ENCODE data around the gene LRRN2.

Gene LRRN2

DNA sequence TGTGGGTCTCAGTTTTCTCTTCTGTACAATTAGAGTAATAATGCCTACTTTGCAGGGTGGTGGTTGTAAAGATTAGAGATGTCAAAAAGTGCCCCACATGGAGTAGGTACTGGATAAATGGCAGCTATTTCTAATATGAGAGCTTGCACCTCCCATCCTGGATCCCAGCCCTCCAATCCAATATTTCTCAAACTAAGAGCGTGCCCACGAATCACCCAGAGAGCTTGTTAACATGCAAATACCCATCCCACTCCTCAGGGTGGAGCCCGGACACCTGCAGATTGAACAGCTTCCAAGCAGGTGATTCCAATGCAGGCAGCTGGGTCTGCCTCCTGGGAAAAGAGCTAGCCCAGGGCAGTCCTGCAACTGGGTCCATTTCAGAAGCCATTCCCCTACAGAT, 33.0 kb downstream of the LRRN2 start:
- Mint-ChIP-seq H3K4me1 (ENCODE audit: low read depth in 2 of 2) (no peaks in the 10 kb centered on the region), H3K9me3 (no peaks in the 10 kb centered on the region), H3K27me3 (peaks cover 37 to 69% of the 10 kb centered on the region in 2 donors), H3K4me3 (no peak overlapping the region), H3K36me3 (ENCODE audit: insufficient read depth) (no peaks in the 10 kb centered on the region), H3K27ac (no peak overlapping the region)
- ATAC-seq (replicated peaks) (no peak), DNase-seq (no peak)

DNA sequence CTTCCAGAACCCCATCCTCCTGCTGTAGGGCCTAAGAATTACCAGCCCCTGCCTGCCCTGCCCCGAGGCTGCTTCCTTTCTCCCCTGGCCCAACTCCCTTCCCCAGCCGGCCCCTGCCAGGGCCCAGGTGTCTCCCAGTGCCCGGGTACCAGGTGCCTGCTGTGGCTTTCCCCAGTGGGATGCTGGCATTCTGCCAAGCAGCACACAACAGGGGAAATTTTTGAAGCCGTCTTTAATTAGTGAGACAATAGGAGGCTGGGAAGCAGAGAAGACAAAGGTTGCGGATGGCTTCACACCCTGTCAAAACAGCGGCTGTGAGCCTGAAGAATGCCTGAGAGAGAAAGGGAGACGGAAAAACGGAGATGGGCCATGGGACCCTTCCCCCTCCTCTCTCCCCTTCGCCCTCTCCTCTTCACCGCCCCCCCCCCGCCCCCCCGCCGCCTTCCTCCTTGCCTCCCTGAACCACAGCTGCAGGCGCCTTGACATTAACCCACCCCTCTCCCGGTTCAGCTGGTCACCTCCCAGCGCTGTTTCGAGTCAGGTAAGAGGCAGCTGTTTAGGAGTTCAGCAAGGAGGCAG, 33.6 kb downstream of the LRRN2 start:
- H3K4me3 Mint-ChIP-seq, result no peak overlapping the region
- no peaks in the 10 kb centered on the region for H3K36me3 Mint-ChIP-seq (ENCODE audit: insufficient read depth)
- H3K4me1 Mint-ChIP-seq (ENCODE audit: low read depth in 2 of 2), result peaks cover 0 to 2% of the 10 kb centered on the region in 2 donors
- ATAC-seq (replicated peaks) (no peak), DNase-seq (no peak)
- H3K27me3 Mint-ChIP-seq, result peaks cover 37 to 69% of the 10 kb centered on the region in 2 donors
- no peaks in the 10 kb centered on the region for H3K9me3 Mint-ChIP-seq
- no peak overlapping the region for H3K27ac Mint-ChIP-seq

DNA sequence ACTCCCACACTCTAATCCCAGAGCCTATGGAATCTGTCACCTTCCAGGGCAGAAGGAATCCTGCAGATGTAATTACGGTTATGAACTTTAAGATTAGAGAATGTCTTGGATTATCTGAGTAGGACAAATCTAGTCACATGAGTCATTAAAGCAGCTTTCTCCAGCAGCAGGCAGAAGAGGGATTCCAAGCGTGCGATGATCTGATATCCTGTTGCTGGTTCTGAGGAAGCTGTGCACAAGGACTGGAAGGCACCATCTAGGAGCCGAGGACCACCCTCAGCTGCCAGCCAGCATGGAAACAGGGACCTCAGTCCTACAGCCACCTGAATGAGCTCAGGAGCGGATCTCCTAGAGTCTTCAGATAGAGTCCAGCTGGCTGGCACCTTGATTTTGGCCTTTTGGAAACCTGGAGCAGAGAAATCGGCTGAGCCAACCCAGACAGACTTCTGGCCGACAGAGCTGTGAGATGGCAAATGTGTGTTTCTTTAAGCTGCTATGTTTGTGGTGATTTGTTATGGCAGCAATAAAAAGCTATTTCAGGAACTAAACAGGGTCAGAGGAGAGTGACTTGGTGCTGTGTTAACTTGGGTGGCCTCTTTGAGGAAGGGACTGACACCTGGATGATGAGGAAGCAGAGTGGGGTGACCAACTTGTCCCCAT, 34.5 kb downstream of the LRRN2 start:
- Mint-ChIP-seq H3K4me3 (no peak overlapping the region), H3K9me3 (no peaks in the 10 kb centered on the region), H3K27me3 (peaks cover 33 to 70% of the 10 kb centered on the region in 2 donors), H3K4me1 (ENCODE audit: low read depth in 2 of 2) (peaks cover 0 to 2% of the 10 kb centered on the region in 2 donors), H3K36me3 (ENCODE audit: insufficient read depth) (no peaks in the 10 kb centered on the region), H3K27ac (no peak overlapping the region)
- ATAC-seq (replicated peaks) (no peak), DNase-seq (no peak)

DNA sequence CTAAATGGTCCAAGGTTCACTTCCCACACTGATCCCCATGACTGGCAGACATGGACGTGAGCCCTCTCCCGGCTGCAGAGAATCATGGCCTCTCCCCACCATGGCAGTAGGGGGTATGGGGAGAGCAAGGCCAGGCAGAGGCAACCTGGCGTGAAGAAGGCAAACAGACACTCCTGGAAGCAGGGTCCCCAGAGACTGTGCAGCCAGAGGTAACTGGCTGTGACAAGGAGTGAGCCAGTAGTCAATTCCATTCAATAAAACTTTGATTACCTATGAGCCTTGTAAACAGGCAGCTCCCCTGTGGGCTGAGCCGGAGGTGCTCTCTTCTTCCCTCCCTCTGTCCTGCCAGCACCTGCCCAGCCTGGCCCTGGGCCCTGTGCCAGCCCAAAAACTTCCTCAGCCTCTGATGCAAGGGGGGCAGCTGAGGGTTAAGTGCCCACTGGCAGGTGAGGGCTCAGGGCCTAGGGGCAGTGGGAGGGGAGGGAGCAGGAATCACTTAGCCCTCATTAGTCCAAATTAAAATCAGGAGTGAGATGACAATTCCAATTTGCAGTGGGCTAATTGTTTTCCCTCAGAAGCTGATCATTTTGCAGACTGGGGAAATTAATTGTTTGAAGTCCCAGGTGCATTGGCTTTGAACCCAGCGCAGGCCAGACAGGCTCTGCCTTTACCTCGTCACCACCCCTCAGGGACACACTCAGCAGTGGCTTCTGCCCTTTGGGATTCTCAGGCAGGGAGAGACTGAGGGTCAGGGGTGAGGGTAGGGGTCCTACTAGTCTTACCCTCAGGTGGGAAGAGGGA, 35.6 kb downstream of the LRRN2 start:
- DNase-seq (no peak), ATAC-seq (replicated peaks) (no peak)
- H3K4me3 Mint-ChIP-seq, result no peak overlapping the region
- H3K27me3 Mint-ChIP-seq, result peaks cover 28 to 71% of the 10 kb centered on the region in 2 donors
- no peak overlapping the region for H3K27ac Mint-ChIP-seq
- no peaks in the 10 kb centered on the region for H3K9me3 Mint-ChIP-seq
- peaks cover 0 to 2% of the 10 kb centered on the region in 2 donors for H3K4me1 Mint-ChIP-seq (ENCODE audit: low read depth in 2 of 2)
- no peaks in the 10 kb centered on the region for H3K36me3 Mint-ChIP-seq (ENCODE audit: insufficient read depth)

DNA sequence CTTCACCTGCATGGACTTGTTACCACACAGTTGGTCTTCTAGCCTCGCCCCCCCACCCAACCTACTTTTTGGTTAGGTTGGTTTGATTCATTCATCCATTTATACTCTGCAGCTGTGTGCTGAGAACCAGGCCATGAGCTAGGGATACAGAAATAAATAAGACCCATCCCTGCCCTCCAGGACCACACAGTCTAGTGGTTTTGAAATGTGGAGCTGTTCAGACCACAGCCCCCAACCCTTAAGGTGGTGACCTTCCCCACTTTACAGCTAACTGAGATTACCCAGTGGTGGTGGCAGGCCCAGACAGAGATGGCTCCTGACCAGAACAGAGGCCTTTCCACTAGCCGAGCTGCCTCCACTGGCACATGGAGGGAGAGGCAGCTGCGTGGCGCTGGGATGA, 37.0 kb downstream of the LRRN2 start:
- Mint-ChIP-seq H3K36me3 (ENCODE audit: insufficient read depth) (no peaks in the 10 kb centered on the region), H3K27me3 (peaks cover 31 to 75% of the 10 kb centered on the region in 2 donors), H3K4me3 (no peak overlapping the region), H3K9me3 (no peaks in the 10 kb centered on the region), H3K27ac (no peak overlapping the region), H3K4me1 (ENCODE audit: low read depth in 2 of 2) (peaks cover 0 to 2% of the 10 kb centered on the region in 2 donors)
- DNase-seq (no peak), ATAC-seq (replicated peaks) (no peak)

DNA sequence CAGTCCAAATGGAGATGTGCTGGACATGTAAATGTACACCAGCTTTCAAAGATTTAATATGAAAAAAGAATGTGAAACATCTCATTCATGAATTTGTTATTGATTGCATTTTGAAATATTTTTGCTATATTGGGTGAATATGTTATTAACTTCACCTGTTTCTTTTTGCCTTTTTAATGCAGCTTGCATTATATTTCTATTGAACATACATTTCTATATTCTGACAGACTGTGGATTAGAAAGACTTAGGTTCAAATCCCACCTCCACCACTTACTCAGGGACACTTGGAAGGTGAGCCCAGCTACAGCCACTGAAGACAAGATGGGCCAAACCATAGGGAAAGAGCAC, 37.8 kb downstream of the LRRN2 start:
- Mint-ChIP-seq H3K36me3 (ENCODE audit: insufficient read depth) (no peaks in the 10 kb centered on the region), H3K4me3 (no peak overlapping the region), H3K9me3 (no peaks in the 10 kb centered on the region), H3K4me1 (ENCODE audit: low read depth in 2 of 2) (peaks cover 0 to 2% of the 10 kb centered on the region in 2 donors), H3K27me3 (peaks cover 31 to 75% of the 10 kb centered on the region in 2 donors), H3K27ac (no peak overlapping the region)
- DNase-seq (no peak), ATAC-seq (replicated peaks) (no peak)

DNA sequence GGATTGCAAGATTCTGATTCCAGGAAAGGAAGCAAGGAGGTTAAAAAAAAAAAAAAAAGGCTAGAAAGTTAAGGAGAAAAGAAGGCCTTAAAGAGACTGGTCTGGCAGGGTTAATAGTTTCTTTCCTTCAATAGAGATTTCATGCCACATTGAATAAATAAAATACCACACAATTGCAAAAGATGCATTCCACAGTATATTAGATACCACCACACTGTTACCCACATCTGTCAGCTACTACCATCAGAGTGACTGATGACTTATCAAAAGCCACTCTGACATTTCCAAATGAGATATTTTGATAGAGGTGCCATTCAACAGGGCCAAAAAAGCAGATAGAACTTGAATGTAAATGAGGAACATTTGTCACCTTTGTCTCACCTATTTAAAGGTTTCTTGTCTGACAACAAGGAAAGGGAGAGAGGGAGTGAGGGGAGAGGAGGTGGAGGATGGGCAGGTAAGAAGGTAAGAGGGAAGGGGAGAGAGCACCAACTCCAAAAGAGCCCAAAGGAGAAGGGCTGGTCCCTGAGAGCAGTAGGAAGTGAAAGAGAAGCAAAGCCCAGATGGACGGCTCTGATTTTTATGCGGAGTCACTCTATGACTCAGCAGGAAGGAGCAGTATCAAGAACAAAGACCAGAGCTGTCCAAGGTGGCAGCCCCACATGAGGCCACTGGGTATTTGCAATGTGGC, 38.3 kb downstream of the LRRN2 start:
- no peaks in the 10 kb centered on the region for H3K36me3 Mint-ChIP-seq (ENCODE audit: insufficient read depth)
- ATAC-seq (replicated peaks), result no peak
- peaks cover 26 to 75% of the 10 kb centered on the region in 2 donors for H3K27me3 Mint-ChIP-seq
- H3K4me1 Mint-ChIP-seq (ENCODE audit: low read depth in 2 of 2), result peaks cover 0 to 2% of the 10 kb centered on the region in 2 donors
- no peaks in the 10 kb centered on the region for H3K9me3 Mint-ChIP-seq
- no peak overlapping the region for H3K27ac Mint-ChIP-seq
- H3K4me3 Mint-ChIP-seq, result no peak overlapping the region
- no peak for DNase-seq

DNA sequence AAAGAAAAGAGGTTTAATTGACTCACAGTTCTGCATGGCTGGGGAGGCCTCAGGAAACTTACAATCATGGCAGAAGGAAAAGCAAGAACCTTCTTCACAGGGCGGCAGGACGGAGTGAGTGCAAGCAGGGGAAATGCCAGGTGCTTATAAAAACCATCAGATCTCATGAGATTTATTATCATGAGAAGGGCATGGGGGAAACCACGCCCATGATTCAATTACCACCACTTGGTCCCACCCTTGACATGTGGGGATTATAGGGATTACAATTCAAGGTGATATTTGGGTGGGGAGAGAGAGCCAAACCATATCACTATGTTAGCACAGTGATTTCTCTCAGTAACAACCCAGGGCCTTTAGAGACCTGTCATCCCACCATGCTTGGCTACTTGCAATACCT, 39.9 kb downstream of the LRRN2 start:
- DNase-seq, result no peak
- Mint-ChIP-seq H3K9me3 (no peaks in the 10 kb centered on the region), H3K36me3 (ENCODE audit: insufficient read depth) (no peaks in the 10 kb centered on the region), H3K4me1 (ENCODE audit: low read depth in 2 of 2) (peaks cover 0 to 2% of the 10 kb centered on the region in 2 donors), H3K4me3 (no peak overlapping the region), H3K27me3 (peaks cover 18 to 69% of the 10 kb centered on the region in 2 donors), H3K27ac (no peak overlapping the region)
- no peak for ATAC-seq (replicated peaks)

DNA sequence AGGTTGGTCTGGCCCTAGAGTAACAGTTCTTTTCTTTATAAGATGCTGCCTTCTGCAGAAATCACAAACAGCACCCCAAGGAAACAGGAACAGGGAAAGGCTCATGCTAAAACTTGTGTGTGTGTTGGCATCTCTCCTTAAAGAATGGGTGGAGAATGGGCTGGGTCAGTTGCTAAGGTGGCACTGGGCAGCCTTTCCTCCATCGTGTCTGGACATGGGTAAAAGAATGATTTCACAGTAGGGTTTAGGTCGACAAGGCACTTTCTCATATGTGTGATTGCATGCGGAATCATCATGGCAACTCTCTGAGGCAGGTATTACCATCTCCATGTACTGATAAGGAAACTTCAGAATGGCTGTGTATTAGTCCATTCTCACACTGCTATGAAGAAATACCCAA, 40.3 kb downstream of the LRRN2 start:
- DNase-seq (no peak), ATAC-seq (replicated peaks) (no peak)
- no peak overlapping the region for H3K4me3 Mint-ChIP-seq
- no peaks in the 10 kb centered on the region for H3K36me3 Mint-ChIP-seq (ENCODE audit: insufficient read depth)
- H3K27ac Mint-ChIP-seq, result no peak overlapping the region
- no peaks in the 10 kb centered on the region for H3K9me3 Mint-ChIP-seq
- H3K27me3 Mint-ChIP-seq, result peaks cover 14 to 65% of the 10 kb centered on the region in 2 donors
- H3K4me1 Mint-ChIP-seq (ENCODE audit: low read depth in 2 of 2), result peaks cover 0 to 2% of the 10 kb centered on the region in 2 donors

DNA sequence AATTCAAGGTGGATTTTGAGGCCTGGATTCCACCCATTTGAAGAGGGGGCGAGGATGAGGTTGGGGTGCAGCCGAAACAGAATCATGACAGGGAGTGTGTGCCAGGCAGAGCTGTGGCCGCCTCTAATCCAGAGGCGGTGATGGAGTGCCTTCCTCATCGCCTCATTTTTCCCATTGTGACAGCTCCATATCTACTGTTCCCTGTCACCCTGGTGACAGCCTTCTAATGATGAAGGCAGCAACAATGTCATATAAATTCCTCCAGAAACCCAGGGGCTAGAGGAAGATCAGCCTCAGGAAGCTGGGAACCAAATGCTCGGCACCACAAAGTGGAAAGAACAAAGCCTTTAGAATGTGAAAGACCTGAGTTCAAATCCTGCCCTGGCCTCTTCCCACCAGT, 42.0 kb downstream of the LRRN2 start:
- peaks cover 0 to 2% of the 10 kb centered on the region in 2 donors for H3K4me1 Mint-ChIP-seq (ENCODE audit: low read depth in 2 of 2)
- H3K4me3 Mint-ChIP-seq, result no peak overlapping the region
- DNase-seq (no peak), ATAC-seq (replicated peaks) (no peak)
- no peak overlapping the region for H3K27ac Mint-ChIP-seq
- H3K36me3 Mint-ChIP-seq (ENCODE audit: insufficient read depth), result no peaks in the 10 kb centered on the region
- H3K9me3 Mint-ChIP-seq, result no peaks in the 10 kb centered on the region
- H3K27me3 Mint-ChIP-seq, result peaks cover 13 to 53% of the 10 kb centered on the region in 2 donors

DNA sequence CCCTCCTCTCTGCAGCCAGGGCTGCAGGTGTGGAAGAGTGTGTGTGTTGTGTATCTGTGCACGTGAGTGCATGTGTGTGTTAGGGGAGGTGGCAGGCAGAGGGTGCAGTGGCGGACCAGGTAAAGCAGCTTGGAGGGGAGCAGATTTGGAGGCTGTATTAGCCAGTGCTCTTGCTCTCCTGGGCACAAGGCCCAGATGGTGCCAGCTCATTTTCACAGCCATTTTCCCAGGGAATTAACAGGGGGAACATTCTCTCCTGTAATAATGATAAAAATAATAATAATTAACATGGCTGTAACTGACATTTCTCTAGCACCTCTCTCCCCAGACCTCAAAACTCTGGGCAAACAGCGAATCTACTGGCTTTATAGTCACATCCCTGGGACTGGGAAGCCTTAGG, 43.6 kb downstream of the LRRN2 start:
- H3K27me3 Mint-ChIP-seq, result peaks cover 13 to 53% of the 10 kb centered on the region in 2 donors
- H3K9me3 Mint-ChIP-seq, result no peaks in the 10 kb centered on the region
- no peaks in the 10 kb centered on the region for H3K36me3 Mint-ChIP-seq (ENCODE audit: insufficient read depth)
- H3K27ac Mint-ChIP-seq, result no peak overlapping the region
- DNase-seq, result no peak
- ATAC-seq (replicated peaks), result no peak
- no peaks in the 10 kb centered on the region for H3K4me1 Mint-ChIP-seq (ENCODE audit: low read depth in 2 of 2)
- H3K4me3 Mint-ChIP-seq, result no peak overlapping the region

DNA sequence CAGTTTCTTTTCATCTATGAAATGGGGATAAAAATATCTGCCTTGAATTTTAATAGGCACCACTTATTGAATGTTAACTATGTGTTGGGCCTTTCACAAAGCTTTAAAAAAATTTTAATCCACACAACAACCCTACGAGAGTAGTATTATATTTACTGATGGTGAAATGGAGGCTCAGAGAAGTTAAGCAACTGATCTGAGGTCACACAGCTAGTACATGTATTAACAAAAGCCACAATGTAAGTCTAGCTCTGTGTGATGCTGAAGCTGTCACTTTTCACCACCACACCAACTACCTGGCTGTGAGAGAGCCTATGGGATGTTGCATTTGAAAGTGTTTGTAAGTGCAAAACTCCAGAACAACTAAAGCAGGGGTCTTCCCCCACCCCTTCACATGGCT, 44.1 kb downstream of the LRRN2 start:
- peaks cover 13 to 51% of the 10 kb centered on the region in 2 donors for H3K27me3 Mint-ChIP-seq
- no peak for ATAC-seq (replicated peaks)
- H3K4me1 Mint-ChIP-seq (ENCODE audit: low read depth in 2 of 2), result no peaks in the 10 kb centered on the region

DNA sequence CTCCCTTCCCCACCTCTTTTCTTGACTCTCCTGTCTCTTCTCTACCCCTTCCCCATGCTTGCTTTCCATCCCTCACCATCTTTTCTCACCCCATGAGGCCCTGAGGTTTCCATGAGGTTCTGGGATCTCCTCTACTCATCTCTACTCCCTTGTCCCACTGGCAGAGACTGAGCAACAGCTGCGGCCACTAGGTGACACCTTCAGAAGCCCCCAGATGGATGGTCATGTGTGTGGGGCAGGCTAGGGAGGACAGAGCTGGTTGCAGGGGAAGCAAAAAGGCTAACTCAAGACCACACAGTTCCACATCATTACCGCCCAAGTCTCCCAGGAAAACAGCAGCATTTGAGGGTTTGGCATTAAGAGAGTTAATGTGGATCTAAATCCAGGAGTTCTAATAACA, 45.0 kb downstream of the LRRN2 start:
- Mint-ChIP-seq H3K27me3 (peaks cover 8 to 50% of the 10 kb centered on the region in 2 donors), H3K4me1 (ENCODE audit: low read depth in 2 of 2) (no peaks in the 10 kb centered on the region), H3K4me3 (no peak overlapping the region), H3K36me3 (ENCODE audit: insufficient read depth) (no peaks in the 10 kb centered on the region), H3K27ac (no peak overlapping the region), H3K9me3 (no peaks in the 10 kb centered on the region)
- ATAC-seq (replicated peaks) (no peak), DNase-seq (no peak)

More for the DNA sequence above, 44.1 kb downstream of the LRRN2 start:
- H3K36me3 Mint-ChIP-seq (ENCODE audit: insufficient read depth), result no peaks in the 10 kb centered on the region
- no peaks in the 10 kb centered on the region for H3K9me3 Mint-ChIP-seq
- H3K27ac Mint-ChIP-seq, result no peak overlapping the region
- no peak overlapping the region for H3K4me3 Mint-ChIP-seq
- DNase-seq, result no peak

All from effector memory CD8-positive, alpha-beta T cell (primary cell).